K562 (cell line): ENCODE measurements around the gene PLCL1. TPM values are rescaled to one million over a fixed set of nuclear protein-coding genes. Genes with fewer than 3 reads are reported as not detected.

ENCODE experiments used
- ATAC-seq: fragments of 200-7000 bp; cut with Tn5 transposase; 3 replicates; pipeline ENCODE4 v1.9.1; 2020; ENCODE audit warnings: moderate library complexity
- BruUV-seq: library from RNA; stranded (reverse); fragments of 400-500 nt; replicated peaks from 2 replicates; lab custom pipeline; 2021; lab: Mats Ljungman, UMichigan
- CTCF ChIA-PET: fragments of 300-600 bp; formaldehyde crosslinking; extraction: SDS; loops from one replicate; lab custom pipeline; 2021; ENCODE audit warnings: low intra/inter-chr PET ratio; lab: Yijun Ruan, JAX
- POLR2A ChIA-PET: fragments of 300-600, 350-650 bp; sonication (Branson Sonifier 250); formaldehyde crosslinking; extraction: SDS; loops from one replicate; lab custom pipeline; 2021; ENCODE audit warnings: antibody characterized with exemption, inconsistent platforms; lab: Yijun Ruan, JAX
- DNase-seq, 4 experiments: peaks; one replicate each; pipeline versions ENCODE4 v3.0.0 to v3.0.0-alpha.2; 2011 to 2018; ENCODE audit warnings: low spot score in 3 of 4, mixed read lengths in 3 of 4; ENCODE audit errors: extremely low read depth in 1 of 4
- FAIRE-seq: peaks from 2 replicates; lab custom pipeline; 2011; peaks lifted over from hg19 to GRCh38; lab: Jason Lieb, UNC
- H2AFZ ChIP-seq: 2 replicates; pipeline ENCODE4 v1.6.0; 2011; ENCODE audit warnings: low read depth, low read length, control low read depth, inconsistent platforms
- H3K27ac ChIP-seq: fragments of 200-600 bp; 3 replicates; pipeline ENCODE4 v1.8.0; 2011; ENCODE audit warnings: low read depth, mild to moderate bottlenecking, control low read depth, inconsistent platforms, low read length, moderate library complexity, mixed read lengths; ENCODE audit errors: extremely low read depth
- H3K27me3 ChIP-seq, 2 experiments: fragments of 300-600 bp in 1 of 2; 2 replicates in 1 of 2; 3 replicates in 1 of 2; pipeline versions ENCODE4 v1.6.0 to v1.8.0; 2011; ENCODE audit warnings: inconsistent platforms in 2 of 2, low read length in 2 of 2, mild to moderate bottlenecking in 1 of 2, mixed read lengths in 1 of 2, moderate library complexity in 1 of 2; ENCODE audit not compliant: control insufficient read depth in 2 of 2, insufficient read depth in 2 of 2
- H3K36me3 ChIP-seq: fragments of 300-600 bp; 3 replicates; pipeline ENCODE4 v1.8.0; 2011; ENCODE audit warnings: mild to moderate bottlenecking, low read length, inconsistent platforms; ENCODE audit not compliant: control insufficient read depth, insufficient read depth
- H3K4me1 ChIP-seq, 2 experiments: fragments of 200-600 bp in 1 of 2; replicated peaks in 1 of 2; 2 replicates in 1 of 2; 3 replicates in 1 of 2; pipeline versions ENCODE4 v1.5.1 to v1.8.0; 2011; ENCODE audit warnings: inconsistent platforms in 2 of 2, low read length in 2 of 2, mild to moderate bottlenecking in 1 of 2, mixed read lengths in 1 of 2, moderate library complexity in 1 of 2; ENCODE audit not compliant: control insufficient read depth in 2 of 2, insufficient read depth in 2 of 2
- H3K4me2 ChIP-seq: 2 replicates; pipeline ENCODE4 v1.6.1; 2011; ENCODE audit warnings: low read length, control low read depth, inconsistent platforms, mixed read lengths; ENCODE audit not compliant: insufficient read depth
- H3K4me3 ChIP-seq: fragments of 200-600 bp; sonication (generic), shearing (Covaris generic); 2 replicates; pipeline ENCODE4 v1.5.1; 2016; ENCODE audit warnings: control low read depth, inconsistent platforms
- H3K79me2 ChIP-seq: fragments of 200-600 bp; 3 replicates; pipeline ENCODE4 v1.8.0; 2011; ENCODE audit warnings: low read length, inconsistent platforms; ENCODE audit not compliant: control insufficient read depth, insufficient read depth
- H3K9ac ChIP-seq, 2 experiments: 2 replicates each; pipeline versions ENCODE4 v1.6.0 to v1.6.1; 2011; ENCODE audit warnings: low read depth in 2 of 2, low read length in 2 of 2, control low read depth in 1 of 2, inconsistent platforms in 1 of 2, mild to moderate bottlenecking in 1 of 2, mixed read lengths in 1 of 2; ENCODE audit not compliant: insufficient read depth in 1 of 2
- H3K9me1 ChIP-seq: one replicate; pipeline ENCODE4 v1.6.0; 2011; ENCODE audit warnings: inconsistent platforms, mild to moderate bottlenecking, low read length, moderate library complexity; ENCODE audit not compliant: control insufficient read depth, insufficient read depth
- H3K9me3 ChIP-seq: replicated peaks from 2 replicates; pipeline ENCODE4 v1.5.1; 2011; ENCODE audit warnings: low read depth, low read length, inconsistent platforms; ENCODE audit not compliant: control insufficient read depth, insufficient read depth
- H4K20me1 ChIP-seq: replicated peaks from 2 replicates; pipeline ENCODE4 v1.6.1; 2011; ENCODE audit warnings: low read length, inconsistent platforms, mixed read lengths; ENCODE audit not compliant: control insufficient read depth, insufficient read depth
- DNMT1 ChIP-seq: fragments of 450-650 bp; IDR thresholded peaks from 2 replicates; pipeline ENCODE4 v1.6.1; 2016; ENCODE audit warnings: antibody characterized with exemption, mild to moderate bottlenecking
- KLF1 ChIP-seq: fragments of 450-650 bp; IDR thresholded peaks from 2 replicates; pipeline ENCODE4 v1.6.1; 2016; ENCODE audit warnings: missing genetic modification characterization, missing compliant biosample characterization
- XRCC4 ChIP-seq: IDR thresholded peaks from one replicate; pipeline ENCODE4 v1.6.1; 2011; ENCODE audit not compliant: insufficient read depth, insufficient read length; ENCODE audit errors: extremely low read depth
- ZC3H11A ChIP-seq: IDR thresholded peaks from 2 replicates; pipeline ENCODE4 v1.6.1; 2012; ENCODE audit warnings: low read depth, low read length, improper control_type of control experiment
- WGBS: fragments of 100-300 bp; shearing (Covaris generic); methylation state at CpG from one replicate; pipeline ENCODE4 v1.1.6; 2016; ENCODE audit warnings: low coverage, mixed read lengths; ENCODE audit not compliant: insufficient coverage; ENCODE audit errors: missing lambda C conversion rate; 5-methylcytosine and 5-hydroxymethylcytosine counted together
- in situ Hi-C: fragments of 300-500 bp; cut with MboI; formaldehyde crosslinking; loops from 4 replicates; pipeline ENCODE4 v1.15.0; 2018; ENCODE audit warnings: inconsistent platforms, mixed read lengths
- intact Hi-C: fragments of 100-400 bp; cut with micrococcal nuclease; formaldehyde crosslinking; loops from 2 replicates; pipeline ENCODE4 v1.14.2; 2022
- polyA plus RNA-seq, 8 experiments: library from polyadenylated mRNA; depleted of rRNA in 4 of 8; stranded (reverse) in 5 of 8; unstranded in 3 of 8; fragments of >200 nt; fragmentation: Nextera tagmentation in 2 of 8; fragmentation: Illumina TruSeq in 1 of 8; extraction: Ambion mirVana in 2 of 8; extraction: Trizol in 1 of 8; gene quantifications; 2 replicates each; pipeline versions ENCODE4 v1.2.1 to v1.2.3, GENCODE V29; 2011 to 2014; ENCODE audit warnings: inconsistent platforms in 1 of 8, missing spikeins in 1 of 8
- total RNA-seq, 7 experiments: library from RNA; depleted of rRNA in 6 of 7; stranded (reverse); fragments of >200 nt in 6 of 7; fragmentation: Illumina TruSeq in 2 of 7; extraction: Trizol in 2 of 7; gene quantifications; 2 replicates each; pipeline versions ENCODE4 v1.2.1 to v1.2.3, GENCODE V29; 2011 to 2021; ENCODE audit warnings: low replicate concordance in 1 of 7
- TF ChIP-seq, protein P1 (sequence below): IDR thresholded peaks from 2 replicates; pipeline ENCODE4 v1.6.1; 2011; ENCODE audit warnings: borderline replicate concordance, low read depth, mild to moderate bottlenecking, moderate library complexity, low read length; ENCODE audit not compliant: insufficient read depth, poor library complexity, severe bottlenecking
- TF ChIP-seq, protein P2 (sequence below): IDR thresholded peaks from 2 replicates; pipeline ENCODE4 v1.6.1; 2016; ENCODE audit warnings: missing genetic modification characterization, missing compliant biosample characterization

The PLCL1 gene
- total and polyA plus RNA-seq, 9 of the 15 experiments (the other 6 are each of a cell fraction or from before 2014, with no cell fraction given): 2.0 to 17.7 (median 8.6) TPM

DNA sequence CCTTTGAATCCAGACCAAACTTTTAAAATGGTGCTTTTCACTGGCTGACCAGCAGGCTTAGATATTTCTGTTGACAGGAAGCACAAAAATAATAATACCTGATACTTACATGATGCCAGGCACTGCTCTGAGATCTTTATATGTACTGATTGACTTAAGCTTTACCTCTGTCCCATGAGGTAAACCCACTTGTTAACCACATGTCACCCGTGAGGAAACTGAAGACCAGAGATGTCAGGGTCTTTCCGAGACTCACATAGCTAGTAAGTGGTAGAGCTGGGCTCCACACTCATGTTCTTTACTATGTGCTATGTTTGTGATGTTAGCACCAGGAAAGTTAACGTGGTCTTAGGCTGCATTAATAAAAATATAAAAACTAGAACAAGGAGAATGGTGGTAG is 297.7 kb downstream of the PLCL1 start (continued):
- TF ChIP-seq, protein P1, sequence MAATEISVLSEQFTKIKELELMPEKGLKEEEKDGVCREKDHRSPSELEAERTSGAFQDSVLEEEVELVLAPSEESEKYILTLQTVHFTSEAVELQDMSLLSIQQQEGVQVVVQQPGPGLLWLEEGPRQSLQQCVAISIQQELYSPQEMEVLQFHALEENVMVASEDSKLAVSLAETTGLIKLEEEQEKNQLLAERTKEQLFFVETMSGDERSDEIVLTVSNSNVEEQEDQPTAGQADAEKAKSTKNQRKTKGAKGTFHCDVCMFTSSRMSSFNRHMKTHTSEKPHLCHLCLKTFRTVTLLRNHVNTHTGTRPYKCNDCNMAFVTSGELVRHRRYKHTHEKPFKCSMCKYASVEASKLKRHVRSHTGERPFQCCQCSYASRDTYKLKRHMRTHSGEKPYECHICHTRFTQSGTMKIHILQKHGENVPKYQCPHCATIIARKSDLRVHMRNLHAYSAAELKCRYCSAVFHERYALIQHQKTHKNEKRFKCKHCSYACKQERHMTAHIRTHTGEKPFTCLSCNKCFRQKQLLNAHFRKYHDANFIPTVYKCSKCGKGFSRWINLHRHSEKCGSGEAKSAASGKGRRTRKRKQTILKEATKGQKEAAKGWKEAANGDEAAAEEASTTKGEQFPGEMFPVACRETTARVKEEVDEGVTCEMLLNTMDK: no peak
- TF ChIP-seq ZC3H11A (no peak), DNMT1 (no peak)
- TF ChIP-seq, protein P2, sequence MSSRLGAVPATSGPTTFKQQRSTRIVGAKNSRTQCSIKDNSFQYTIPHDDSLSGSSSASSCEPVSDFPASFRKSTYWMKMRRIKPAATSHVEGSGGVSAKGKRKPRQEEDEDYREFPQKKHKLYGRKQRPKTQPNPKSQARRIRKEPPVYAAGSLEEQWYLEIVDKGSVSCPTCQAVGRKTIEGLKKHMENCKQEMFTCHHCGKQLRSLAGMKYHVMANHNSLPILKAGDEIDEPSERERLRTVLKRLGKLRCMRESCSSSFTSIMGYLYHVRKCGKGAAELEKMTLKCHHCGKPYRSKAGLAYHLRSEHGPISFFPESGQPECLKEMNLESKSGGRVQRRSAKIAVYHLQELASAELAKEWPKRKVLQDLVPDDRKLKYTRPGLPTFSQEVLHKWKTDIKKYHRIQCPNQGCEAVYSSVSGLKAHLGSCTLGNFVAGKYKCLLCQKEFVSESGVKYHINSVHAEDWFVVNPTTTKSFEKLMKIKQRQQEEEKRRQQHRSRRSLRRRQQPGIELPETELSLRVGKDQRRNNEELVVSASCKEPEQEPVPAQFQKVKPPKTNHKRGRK (tag): no peak
- TF ChIP-seq, all 486 proteins: peak for 0

DNA sequence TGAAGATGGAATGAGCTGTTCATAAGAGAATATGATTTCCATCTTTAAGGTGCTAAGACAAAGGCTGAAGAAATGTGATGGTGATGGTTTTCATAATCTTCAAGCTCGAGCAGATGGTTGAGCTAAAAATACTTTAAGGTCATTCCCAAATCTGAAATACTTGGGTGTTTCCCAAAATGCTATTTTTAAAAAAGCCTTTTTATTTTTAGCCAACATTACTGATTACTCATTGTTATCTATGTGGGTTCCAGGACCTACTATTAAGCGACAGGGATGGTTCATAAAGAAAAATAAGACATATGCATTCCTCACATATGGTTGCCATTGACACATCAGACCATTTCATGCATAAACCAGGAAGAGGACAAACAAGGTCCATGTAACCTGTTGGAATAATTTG is 298.5 kb downstream of the PLCL1 start:
- no peaks in the 10 kb centered on the region for H3K79me2 ChIP-seq
- H3K27ac ChIP-seq: no peak overlapping the region
- FAIRE-seq (no peak), DNase-seq (no peak), ATAC-seq (no peak)
- no TSS peak for BruUV-seq
- in situ Hi-C loops: no loop called here
- no peaks in the 10 kb centered on the region for H3K9me3 ChIP-seq
- H3K4me2 ChIP-seq: no peak overlapping the region
- H3K4me3 ChIP-seq: no peak overlapping the region
- CTCF ChIA-PET: no interaction called here
- H4K20me1 ChIP-seq: no peaks in the 10 kb centered on the region
- no peaks in the 10 kb centered on the region for H3K27me3 ChIP-seq
- intact Hi-C loops: no loop called here
- WGBS: 78% methylated on average over 2 of the region's 2 CpGs
- POLR2A ChIA-PET: no interaction called here
- peaks cover 2 to 13% of the 10 kb centered on the region in 2 experiments; a peak in 3 of 5 replicates for H3K4me1 ChIP-seq
- H3K36me3 ChIP-seq: peaks cover 33% of the 10 kb centered on the region; the same call in 2 of the 3 replicates
- no peaks in the 10 kb centered on the region for H3K9me1 ChIP-seq
- TF ChIP-seq XRCC4 (no peak), KLF1 (tag) (no peak)
- H3K9ac ChIP-seq: no peak overlapping the region
- no peak overlapping the region for H2AFZ ChIP-seq
